ENCODE results near the gene MYOF. TPM values are rescaled to one million over a fixed set of nuclear protein-coding genes. Genes with fewer than 3 reads are reported as not detected.
A peak's percentile ranks its signal among the peaks of the same experiment; 100 is the strongest.
"Not testable (repeated sequence)": the region's sequence is repeated elsewhere in the genome, so short reads cannot be mapped to it uniquely, and the experiment has no call there.

Gene MYOF
- total RNA-seq, 1 experiment from 2014 or later: 488 TPM

GRCh38 chr10:93437086-93437945 is 44.8 kb downstream of the MYOF start:
- DNase-seq (ENCODE audit: extremely low read depth, low read depth): peak; percentile 94

- DNase-seq (ENCODE audit: extremely low read depth, low read depth): peak; percentile 58
Observed at GRCh38 chr10:93436591-93437085, 45.5 kb downstream of the MYOF start.

- DNase-seq (ENCODE audit: extremely low read depth, low read depth): peak; percentile 54
Observed at GRCh38 chr10:93435621-93436397, 46.3 kb downstream of the MYOF start.

DNA sequence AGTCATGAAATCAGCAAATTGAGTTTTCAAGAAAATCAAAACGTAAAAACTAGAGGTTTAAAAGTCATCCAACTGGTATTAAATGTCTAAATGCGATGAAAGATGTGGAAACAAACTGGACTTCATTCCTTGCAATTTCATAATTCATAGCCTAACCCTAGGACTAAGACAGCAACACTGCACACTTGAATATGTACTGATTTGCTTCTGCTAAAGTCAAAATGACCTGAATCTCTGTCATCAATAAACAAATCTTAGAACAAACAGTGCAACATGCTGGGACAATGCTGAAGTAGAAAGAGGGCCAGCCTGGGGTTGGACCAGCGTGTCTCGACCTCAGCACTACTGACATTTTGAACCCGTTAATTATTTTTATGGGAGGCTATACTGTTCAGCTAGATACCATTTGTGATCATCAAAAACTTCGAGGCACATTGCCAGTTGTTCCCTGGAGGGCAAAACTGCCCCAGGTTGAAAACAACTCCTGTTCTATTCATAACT is 47.1 kb downstream of the MYOF start:
- DNase-seq (ENCODE audit: extremely low read depth, low read depth): no peak

DNA sequence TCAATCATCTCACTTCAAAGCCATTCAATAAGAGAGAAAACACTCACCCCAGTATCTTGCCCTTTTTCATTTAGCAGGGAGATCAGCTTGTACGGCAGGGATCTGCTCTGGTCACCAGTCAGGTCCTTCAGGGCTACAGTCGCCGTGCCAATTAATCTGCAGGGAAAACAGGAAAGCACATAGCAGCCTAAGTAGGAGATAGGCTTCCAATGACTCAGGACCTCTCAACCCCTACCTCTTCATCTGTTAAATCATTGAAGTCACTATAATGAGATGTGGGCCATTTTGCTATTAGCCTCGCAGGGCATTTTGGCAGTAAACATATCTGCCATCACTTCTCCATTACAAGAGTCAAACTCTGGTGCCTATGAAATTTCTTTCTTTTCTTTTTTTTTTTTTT is 50.8 kb downstream of the MYOF start:
- DNase-seq (ENCODE audit: extremely low read depth, low read depth): no peak

DNA sequence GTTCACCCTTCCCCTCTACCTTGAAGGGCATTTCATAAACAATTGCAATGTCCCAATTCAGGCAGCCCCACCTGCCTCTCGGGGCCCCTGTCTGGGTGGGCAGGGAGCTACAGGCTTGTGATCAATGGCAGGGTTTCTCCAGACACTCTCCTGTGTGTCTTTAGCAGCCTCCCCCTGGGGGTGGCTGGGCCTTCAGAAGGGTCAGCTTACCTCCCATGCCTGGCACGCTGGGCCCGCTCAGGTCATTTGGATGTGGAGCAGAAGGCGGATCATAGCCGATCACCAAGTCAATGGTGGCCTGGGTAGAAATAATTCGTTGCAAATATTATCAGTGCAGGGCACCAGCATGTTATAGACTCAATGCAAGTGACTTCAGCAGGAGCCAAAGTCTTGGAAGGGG is 56.3 kb downstream of the MYOF start:
- DNase-seq (ENCODE audit: extremely low read depth, low read depth): no peak

DNA sequence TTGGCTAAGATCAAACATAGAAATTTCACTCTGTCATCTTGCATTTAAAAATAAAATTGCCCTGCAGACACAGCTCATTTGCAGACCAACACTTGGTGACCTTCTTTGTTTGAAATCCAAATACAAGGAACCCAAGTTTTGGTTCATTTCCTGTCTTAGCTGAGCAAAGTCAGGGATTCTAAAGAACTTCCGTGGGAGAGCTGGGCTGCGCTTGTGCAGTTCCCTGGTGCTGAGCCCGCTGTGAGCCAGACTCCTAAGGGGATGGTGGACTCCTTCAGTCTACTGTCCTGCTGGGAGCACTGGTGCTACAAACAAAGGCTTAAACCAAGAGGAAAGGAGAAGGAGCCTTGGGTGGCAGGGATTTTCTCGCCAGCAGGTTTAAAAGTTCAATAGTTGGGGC is 60.0 kb downstream of the MYOF start:
- no peak for DNase-seq (ENCODE audit: extremely low read depth, low read depth)

DNA sequence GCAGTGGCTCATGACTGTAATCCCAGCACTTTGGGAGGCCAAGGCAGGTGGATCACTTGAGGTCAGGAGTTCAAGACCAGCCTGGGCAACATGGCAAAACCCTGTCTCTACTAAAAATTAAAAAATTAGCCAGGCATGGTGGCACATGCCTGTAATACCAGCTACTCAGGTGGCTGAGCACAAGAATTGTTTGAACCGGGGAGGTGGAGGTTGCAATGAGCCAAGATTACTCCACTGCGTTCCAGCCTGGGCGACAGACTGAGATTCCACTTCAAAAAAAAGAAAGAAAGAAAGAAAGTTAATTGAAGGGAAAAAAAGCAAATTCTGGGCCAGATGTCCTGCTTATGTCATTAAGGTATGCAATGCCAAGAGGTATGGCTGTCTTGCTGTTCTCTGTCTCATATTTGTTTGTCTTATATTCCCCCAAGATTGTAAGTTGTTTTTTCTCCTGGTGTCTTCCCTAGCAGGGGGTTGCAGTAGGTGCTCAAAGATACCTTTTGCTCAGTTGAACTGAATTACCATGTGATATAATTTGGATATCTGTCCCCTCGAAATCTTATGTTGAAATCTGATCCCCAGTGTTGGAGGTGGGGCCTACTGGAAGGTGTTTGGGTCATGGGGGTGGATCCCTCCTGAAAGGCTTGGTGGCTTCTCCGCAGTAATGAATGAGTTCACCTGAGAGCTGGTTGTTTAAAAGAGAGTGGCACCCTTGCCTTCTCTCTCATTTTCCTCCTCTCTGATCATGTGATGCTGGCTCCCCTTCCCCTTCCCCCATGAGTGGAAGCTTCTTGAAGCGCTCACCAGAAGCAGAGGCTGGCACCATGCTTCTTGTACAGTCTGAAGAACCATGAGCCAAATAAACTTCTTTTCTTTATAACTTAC is 60.9 kb downstream of the MYOF start:
- no peak for DNase-seq (ENCODE audit: extremely low read depth, low read depth)

- DNase-seq (ENCODE audit: extremely low read depth, low read depth): no peak
Observed at GRCh38 chr10:93420091-93420490, 62.0 kb downstream of the MYOF start.

DNA sequence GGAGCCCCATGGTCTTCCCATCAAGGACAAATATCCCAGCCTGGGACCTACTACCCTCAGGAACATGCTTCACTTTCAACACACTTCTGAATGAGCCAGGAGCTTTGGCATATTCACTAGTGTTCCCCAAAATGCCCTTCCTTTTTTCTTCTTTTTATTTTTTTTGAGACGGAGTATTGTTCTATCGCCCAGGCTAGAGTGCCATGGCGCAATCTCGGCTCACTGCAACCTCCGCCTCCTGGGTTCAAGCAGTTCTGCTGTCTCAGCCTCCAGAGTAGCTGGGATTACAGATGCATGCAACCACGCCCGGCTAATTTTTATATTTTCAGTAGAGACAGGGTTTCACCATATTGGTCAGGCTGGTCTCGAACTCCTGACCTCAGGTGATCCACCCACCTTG is 63.1 kb downstream of the MYOF start:
- DNase-seq (ENCODE audit: extremely low read depth, low read depth): not testable (repeated sequence)

DNA sequence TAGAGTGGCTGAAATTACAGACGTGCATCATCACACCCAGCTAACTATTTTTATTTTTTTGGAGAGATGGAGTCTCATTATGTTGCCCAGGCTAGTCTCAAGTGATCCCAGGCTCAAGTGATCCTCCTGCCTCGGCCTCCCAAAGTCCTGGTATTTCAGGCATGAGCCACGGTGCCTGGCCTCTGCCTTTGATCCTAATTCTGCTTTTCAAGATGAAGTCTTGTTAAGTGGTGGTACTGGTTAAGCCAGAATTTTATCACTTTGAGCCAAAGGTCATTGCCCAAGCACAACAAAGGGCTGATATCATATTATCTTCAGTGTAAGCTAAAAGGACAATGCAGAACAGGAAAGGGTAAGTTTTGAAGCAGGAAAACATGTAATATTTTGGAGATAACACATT is 64.2 kb downstream of the MYOF start:
- no peak for DNase-seq (ENCODE audit: extremely low read depth, low read depth)

DNA sequence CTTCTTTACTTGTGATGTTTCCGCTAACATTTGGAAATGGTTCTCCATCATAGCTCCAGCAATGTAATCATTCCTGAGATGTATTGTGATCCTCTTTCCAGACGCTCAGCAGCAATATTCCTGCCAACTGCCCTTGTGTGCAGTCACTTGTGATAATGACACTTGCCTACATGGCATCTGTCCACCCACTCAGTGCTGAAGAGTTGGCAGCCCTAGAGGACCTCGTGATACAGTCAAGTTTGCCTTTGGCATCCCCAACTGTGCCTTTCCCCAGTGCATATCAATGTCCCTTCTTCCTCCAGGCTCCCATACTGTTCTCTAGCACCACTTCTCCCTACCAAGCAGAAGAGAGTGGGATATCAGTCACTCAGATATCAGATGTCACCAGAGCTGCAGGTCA is 64.9 kb downstream of the MYOF start:
- no peak for DNase-seq (ENCODE audit: extremely low read depth, low read depth)

DNA sequence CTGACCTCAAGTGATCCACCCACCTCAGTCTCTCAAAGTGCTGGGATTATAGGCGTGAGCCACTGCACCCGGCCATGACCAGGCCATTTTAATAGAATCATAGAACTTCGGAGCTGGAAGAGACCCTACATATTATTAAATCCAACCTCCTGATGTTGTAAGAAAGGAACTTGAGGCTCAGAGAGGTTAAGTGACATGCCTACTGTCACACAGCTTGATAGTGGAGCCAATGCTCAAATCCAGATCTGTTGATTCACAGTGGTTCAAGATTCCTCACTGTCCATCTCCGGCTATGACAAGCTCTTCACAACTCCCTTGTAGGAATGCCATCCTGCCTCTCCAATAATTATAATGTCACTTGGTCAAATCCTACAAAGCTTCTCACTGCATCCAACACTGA is 65.3 kb downstream of the MYOF start:
- no peak for DNase-seq (ENCODE audit: extremely low read depth, low read depth)

DNA sequence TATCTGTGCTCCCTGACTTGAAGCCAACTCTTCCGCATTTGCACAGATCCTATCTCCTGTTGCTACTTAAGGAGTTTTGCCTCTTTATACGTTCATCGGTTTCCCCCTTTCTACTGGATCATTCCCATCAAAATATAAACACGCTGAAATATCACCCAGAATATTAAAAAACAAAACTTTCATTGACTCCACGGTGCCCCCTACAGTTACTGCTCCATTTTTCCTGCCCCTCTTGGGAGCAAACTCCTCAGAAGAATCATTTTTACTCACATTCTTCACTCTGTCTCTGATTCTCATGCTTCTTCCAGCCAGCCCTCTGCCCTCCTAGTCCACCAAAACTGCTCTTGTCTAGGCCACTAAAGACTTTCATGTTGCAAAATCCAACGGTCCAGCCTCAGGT is 66.4 kb downstream of the MYOF start:
- no peak for DNase-seq (ENCODE audit: extremely low read depth, low read depth)

DNA sequence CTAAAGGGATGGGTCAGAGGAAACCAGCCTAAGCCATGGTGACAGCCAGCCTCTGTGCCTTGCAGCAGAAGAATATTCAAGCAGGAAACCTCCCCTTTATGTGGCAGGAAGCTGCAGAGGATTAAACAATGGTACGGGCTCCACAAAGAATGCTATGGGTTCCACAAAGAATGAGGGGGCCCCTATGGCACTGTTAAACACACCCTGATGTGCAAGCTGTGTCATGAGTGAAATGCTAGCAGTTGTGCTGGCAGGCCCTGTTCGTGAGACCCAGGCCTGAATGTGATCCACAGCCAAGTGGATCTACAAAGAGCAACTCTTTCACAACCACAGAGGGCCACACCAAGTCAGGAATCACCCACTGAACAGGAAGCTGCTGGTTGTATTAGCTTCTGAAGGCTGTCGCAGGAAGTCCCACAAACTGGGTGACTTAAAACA is 68.9 kb downstream of the MYOF start:
- no peak for DNase-seq (ENCODE audit: extremely low read depth, low read depth)

GRCh38 chr10:93412801-93413200 is 69.3 kb downstream of the MYOF start:
- DNase-seq (ENCODE audit: extremely low read depth, low read depth): no peak

DNA sequence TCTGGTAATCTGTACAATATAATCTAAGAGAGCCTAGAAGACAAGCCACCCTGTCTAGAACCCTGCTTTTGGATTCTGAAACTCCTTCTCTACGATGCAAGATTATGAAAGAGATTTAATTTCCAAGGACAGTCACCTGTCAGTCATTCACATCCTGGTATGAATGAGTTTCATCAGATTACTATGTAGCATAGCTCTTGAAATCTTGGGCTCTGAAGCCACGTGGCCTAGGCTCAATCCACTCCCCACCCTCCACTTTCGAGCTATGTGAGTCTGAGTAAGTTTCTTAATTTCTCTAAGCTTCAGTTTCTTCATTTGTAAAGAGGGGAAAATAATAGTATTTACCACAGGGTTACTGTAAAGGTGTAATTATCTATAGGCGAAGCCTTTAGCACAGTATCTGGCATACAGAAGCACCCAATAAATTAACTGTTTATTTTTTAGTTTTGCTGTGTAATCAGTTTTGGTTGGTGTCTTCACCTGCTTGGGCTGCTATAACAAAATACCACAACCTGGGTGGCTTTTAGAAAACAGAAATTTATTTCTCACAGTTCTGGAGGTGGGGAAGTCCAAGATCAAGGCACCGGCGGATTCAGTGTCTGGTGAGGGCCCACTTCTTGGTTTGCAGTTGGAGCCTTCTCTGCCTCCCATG is 71.3 kb downstream of the MYOF start:
- peak; percentile 52 for DNase-seq (ENCODE audit: extremely low read depth, low read depth)

GRCh38 chr10:93408783-93409182 is 73.4 kb downstream of the MYOF start:
- no peak for DNase-seq (ENCODE audit: extremely low read depth, low read depth)

DNA sequence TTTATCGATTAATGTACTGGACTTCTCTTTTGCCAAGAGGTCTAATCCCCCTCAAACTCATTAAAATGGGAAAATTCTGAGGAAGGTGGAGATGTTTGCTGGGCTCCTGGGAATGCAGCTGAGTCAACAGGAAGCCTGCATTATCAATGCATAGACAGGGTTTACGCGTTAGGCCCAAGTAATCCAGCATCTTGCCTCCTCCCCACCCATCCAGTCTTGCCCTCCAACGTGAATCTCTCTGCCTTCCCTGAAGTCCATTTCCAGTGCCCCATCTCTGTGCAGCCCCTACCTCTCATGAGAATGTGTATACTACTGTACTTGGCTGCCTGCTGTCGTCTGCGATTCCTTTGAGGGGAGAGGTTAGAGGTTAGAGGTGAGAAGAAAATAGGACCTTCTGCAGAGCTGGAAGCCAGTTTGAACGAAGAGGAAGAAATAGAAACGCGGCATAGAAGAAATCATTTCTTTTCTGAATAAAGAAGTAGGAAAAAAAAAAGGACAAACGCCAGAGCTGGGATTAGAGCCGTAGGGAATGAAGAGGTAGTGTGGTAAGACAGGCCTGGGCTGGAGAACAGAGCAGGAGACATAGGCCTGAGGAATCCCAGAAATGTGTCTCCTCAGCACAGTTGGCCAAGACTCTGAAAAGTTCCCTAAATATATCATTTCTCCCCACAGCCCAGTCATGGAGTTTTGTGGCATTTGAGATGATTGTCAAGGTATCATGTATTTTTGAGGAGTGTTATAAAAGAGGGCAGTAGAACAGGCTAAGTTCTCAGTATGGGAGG is 75.6 kb downstream of the MYOF start:
- DNase-seq (ENCODE audit: extremely low read depth, low read depth): no peak
